HT-29 (cell line): ENCODE measurements around the gene MAGEB2. TPM values are rescaled to one million over a fixed set of nuclear protein-coding genes. Genes with fewer than 3 reads are reported as not detected.
"Not testable (repeated sequence)": the region's sequence is repeated elsewhere in the genome, so short reads cannot be mapped to it uniquely, and the experiment has no call there.

Source experiments
- DNase-seq: peaks from one replicate; pipeline ENCODE4 v3.0.0-alpha.2; 2015; ENCODE audit warnings: low spot score
- total RNA-seq: library from RNA; depleted of rRNA; stranded (reverse); fragments of >200 nt; shearing (Covaris generic); gene quantifications from 2 replicates; pipeline ENCODE4 v1.2.3, GENCODE V29; 2014; rRNA removed

Gene MAGEB2
- total RNA-seq, result not detected in 2 replicates

DNA sequence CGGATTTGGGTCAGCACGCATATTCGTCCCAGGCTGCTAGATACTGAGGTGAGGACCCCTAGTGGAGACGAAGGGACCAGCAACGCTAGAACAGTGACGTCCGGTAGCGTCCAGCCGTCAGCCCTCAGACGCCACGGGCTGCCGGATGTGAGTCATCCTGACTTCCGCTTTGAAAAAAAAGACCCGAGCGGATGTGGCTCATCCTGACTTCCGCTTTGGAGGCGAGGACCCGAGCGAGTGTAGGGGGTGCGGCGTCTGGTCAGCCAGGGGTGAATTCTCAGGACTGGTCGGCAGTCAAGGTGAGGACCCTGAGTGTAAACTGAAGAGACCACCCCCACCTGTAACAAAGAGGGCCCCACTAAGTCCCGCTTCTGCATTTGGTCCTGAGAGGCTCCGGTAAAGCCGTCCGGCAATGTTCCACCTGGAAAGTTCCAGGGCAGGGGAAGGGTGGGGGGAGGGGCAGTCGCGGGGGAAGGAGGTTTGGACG is at the start of gene MAGEB2:
Gene MAGEB2 (plus strand): TSS at position 207 of the 487 bp plus-strand sequence. CDS start 3,018 bp downstream, outside the sequence.
- no peak for DNase-seq

DNA sequence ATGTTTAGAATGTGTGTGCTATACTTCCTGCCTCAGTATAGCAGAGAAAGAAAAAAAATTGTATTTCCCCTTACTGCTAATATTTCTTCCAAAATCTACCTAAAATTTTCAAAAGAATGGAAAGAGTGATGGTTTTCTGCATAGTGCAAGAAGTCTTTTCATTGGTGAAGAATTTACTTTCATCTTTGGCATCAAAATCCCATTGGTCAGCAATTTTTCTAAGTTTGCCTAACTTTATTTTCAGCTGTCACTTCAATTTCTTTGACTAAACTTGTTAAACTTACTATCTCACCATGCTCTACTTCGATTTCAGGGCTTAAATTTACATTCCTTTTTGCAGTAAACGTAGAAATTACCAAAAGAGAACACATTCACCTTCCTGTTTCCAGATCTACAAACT is 44.5 kb upstream of the MAGEB2 start:
- no peak for DNase-seq

GRCh38 chrX:30181353-30181752 is 34.0 kb upstream of the MAGEB2 start:
- no peak for DNase-seq

DNA sequence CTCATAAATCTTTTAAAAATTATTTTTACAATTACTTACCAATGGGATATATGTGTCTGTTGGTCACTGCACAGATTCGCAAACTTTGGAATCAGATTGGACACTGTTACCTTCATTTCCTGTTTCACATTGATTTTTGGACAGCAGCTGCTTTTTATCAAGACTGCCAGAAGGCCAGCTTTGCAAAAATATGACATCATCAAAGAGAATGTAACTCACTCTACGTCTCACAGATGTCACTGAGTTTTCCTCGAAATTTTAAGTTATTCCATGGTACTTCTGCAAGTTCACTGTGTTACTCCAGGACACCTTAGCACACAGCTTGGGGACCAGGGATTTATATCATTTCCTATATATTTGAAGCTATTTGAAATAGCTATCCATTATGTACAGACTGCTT is 31.8 kb upstream of the MAGEB2 start:
- no peak for DNase-seq

GRCh38 chrX:30190426-30190825 is 24.9 kb upstream of the MAGEB2 start:
- DNase-seq, result no peak

DNA sequence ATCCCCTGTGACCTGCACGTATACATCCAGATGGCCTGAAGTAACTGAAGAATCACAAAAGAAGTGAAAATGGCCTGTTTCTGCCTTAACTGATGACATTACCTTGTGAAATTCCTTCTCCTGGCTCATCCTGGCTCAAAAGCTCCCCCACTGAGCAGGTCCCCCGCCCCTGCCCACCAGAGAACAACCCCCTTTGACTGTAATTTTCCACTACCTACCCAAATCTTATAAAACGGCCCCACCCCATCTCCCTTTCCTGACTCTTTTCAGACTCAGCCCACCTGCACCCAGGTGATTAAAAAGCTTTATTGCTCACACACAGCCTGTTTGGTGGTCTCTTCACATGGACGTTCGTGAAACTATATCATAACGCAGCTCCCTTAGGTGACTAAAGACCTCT is 21.5 kb upstream of the MAGEB2 start:
- DNase-seq, result not testable (repeated sequence)

GRCh38 chrX:30196322-30196721 is 19.0 kb upstream of the MAGEB2 start:
- peak; percentile 10 for DNase-seq

- no peak for DNase-seq
Measured at GRCh38 chrX:30212172-30212571, 3.2 kb upstream of the MAGEB2 start.

DNA sequence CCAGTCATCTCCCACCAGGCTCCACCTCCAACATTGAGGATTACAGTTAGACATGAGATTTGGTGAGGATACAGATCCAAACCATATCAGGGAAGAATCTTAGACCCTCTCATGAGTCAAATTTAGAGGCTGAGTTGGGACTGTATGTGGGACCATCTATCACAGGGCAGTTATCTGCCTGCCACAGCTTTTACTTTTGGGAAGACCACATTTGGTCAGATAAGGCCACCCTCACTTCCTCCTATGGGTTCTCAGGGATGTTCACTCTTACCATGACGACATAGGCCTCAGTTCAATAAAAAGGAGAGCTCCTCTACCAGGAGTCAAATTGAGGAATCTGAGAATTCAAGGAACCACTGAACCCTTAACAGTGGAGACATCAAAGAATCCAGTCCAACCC is 2.1 kb downstream of the MAGEB2 start:
- no peak for DNase-seq

- no peak for DNase-seq
Measured at GRCh38 chrX:30219372-30219771, 4.0 kb downstream of the MAGEB2 start.

- DNase-seq, result no peak
Measured at GRCh38 chrX:30220661-30221060, 5.3 kb downstream of the MAGEB2 start.

DNA sequence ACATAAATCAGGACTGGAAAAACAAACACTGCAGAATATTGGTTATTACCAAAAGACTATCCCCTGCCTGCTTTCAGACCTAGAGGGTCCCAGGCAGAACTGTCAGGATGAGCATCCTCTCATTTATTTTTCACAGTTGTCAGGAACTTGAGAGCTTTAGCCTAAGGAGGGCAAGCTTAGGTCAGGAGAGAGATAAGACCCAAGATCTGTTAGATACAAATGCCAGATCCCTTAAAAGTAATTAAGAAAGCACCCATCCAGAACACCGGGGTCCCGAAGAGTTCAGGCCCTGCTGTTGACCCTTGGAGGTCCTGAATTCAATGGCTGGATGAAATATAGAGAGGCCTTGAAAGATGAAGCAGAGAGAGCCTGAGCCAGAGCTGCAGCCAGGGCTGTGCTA is 9.2 kb downstream of the MAGEB2 start:
- DNase-seq, result no peak

- no peak for DNase-seq
Measured at GRCh38 chrX:30228526-30228925, 13.2 kb downstream of the MAGEB2 start.

GRCh38 chrX:30230395-30230794 is 15.0 kb downstream of the MAGEB2 start, which contains the start of gene MAGEB3:
MAGEB3 (plus strand) TSS chrX:30230657; CDS start chrX:30235925, 5,268 bp downstream.
- no peak for DNase-seq

- no peak for DNase-seq
Measured at GRCh38 chrX:30241724-30242415, 26.5 kb downstream of the MAGEB2 start, which contains the start of gene MAGEB4. MAGEB4 (plus strand) TSS chrX:30242000; CDS start chrX:30242136, 136 bp downstream.

DNA sequence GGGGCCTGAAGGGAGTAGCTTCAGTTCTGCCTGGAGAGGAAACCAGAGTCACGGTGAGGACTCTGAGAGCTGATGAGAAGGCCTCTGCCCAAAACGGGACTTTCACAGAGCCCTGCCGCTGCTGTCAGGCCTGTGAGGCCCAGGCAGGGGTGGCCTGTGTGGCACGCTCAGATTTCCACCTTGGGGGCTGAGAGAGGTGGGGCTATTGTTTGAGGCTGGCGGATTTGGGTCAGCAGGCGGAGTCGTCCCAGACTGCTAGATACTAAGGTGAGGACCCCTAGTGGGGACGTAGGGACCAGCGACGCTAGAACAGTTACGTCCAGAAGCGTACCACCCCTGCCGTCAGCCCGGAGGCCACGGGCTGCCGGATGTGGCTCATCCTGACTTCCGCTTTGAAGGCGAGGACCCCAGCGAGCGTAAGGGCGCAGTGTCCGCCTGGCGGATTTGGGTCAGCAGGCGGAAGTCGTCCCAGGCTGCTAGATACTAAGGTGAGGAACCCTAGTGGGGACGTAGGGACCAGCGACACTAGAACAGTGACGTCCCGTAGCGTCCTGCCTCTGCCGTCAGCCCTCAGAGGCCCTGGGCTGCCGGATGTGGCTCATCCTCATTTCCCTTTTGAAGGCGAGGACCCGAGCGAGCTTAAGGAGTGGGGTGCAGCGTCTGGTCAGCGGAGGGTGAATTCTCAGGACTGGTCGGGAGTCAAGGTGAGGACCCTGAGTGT is 31.6 kb downstream of the MAGEB2 start, which contains the start of gene MAGEB1:
Gene MAGEB1 (plus strand): TSS at position 378 of the 721 bp plus-strand sequence. CDS start 3,348 bp downstream, outside the sequence.
- no peak for DNase-seq

DNA sequence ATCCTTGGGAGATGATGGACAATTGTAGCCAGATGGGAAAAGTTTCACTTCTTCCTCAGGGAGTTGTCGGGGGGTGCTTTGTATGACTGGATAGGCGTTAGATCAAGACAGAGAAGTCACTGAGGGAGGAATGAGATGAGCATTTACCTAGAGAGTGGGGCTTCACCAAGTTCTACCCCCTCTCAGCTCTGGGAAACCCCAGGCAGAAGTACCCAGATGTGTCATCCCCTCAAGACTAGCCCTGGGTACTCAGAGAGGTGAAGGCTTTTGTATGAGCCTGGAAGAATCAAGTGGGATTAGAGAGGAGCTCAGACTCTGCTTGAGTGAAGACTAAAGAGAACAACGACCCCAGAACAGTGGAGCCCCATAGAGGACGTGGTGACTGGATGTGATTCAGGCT is 33.5 kb downstream of the MAGEB2 start:
- no peak for DNase-seq

DNA sequence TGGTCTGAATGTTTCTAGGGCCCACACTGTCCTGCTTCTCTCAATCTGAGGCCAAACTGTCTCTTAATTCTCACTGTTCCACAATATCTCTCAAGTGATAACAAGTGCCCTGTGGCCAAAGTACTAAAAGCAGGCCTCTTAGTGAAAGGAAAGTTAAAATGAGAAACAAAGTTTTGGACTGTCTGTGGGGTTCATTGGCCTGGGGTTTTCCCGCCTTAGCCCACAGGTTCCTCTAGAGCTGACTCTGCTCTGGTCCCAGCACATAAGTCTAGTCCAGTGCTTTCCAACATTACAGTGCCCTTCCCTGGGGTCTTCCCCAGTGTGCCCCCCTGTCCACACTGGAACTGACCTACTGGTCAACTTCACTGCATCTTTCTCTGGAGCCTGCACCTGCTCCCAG is 37.9 kb downstream of the MAGEB2 start:
- DNase-seq, result no peak

GRCh38 chrX:30259927-30260326 is 44.6 kb downstream of the MAGEB2 start:
- no peak for DNase-seq

- DNase-seq, result no peak
Measured at GRCh38 chrX:30261012-30261411, 45.6 kb downstream of the MAGEB2 start.

DNA sequence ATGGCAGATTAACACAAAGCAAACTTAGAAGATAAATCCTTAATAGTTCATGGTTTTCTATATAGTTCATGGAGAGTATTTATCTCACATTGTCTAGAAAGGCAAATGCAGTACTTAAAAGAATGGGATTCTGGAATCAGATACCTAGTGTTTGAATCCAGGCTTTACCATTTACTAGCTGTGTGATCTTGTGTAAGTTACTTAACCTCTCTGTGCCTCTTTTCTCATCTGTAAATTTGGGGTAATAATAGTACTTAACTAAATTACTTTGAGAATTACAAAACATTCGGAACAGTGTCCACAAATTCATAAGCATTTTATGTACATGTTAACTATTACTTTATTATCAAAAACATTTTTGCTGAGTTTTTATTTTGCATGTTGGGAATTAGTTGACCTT is 47.4 kb downstream of the MAGEB2 start:
- DNase-seq, result no peak
